Skeletal muscle cell (primary cell): ENCODE data around the gene NTPCR.
"Not testable (repeated sequence)": the region's sequence is repeated elsewhere in the genome, so short reads cannot be mapped to it uniquely, and the experiment has no call there.

Experiments
- DNase-seq: peaks from one replicate; pipeline ENCODE4 v3.0.0-alpha.2; 2010; ENCODE audit warnings: low read depth
- H3K4me3 ChIP-seq: 2 replicates; pipeline ENCODE4 v1.5.1; 2011; ENCODE audit warnings: low read depth, mild to moderate bottlenecking, control low read depth, low read length, moderate library complexity

NTPCR gene

GRCh38 chr1:232925421-232926220, 24.8 kb upstream of the NTPCR start:
- DNase-seq: no peak
- no peak overlapping the region for H3K4me3 ChIP-seq

- not testable (repeated sequence) for H3K4me3 ChIP-seq, DNase-seq
Observed at GRCh38 chr1:232927166-232927565, 23.2 kb upstream of the NTPCR start.

GRCh38 chr1:232927830-232928505, 22.4 kb upstream of the NTPCR start:
- no peak for DNase-seq
- H3K4me3 ChIP-seq: no peak overlapping the region

- no peak overlapping the region for H3K4me3 ChIP-seq
- DNase-seq: no peak
Observed at GRCh38 chr1:232932486-232933425, 17.7 kb upstream of the NTPCR start.

- DNase-seq: no peak
Observed at GRCh38 chr1:232936941-232937340, 13.5 kb upstream of the NTPCR start.

GRCh38 chr1:232937741-232938375, 12.6 kb upstream of the NTPCR start:
- no peak overlapping the region for H3K4me3 ChIP-seq
- no peak for DNase-seq

More at GRCh38 chr1:232936941-232937340, 13.5 kb upstream of the NTPCR start:
- H3K4me3 ChIP-seq: no peak overlapping the region

GRCh38 chr1:232938926-232939325, 11.5 kb upstream of the NTPCR start:
- no peak overlapping the region for H3K4me3 ChIP-seq
- DNase-seq: no peak

- H3K4me3 ChIP-seq: no peak overlapping the region
- DNase-seq: no peak
Observed at GRCh38 chr1:232939748-232940147, 10.7 kb upstream of the NTPCR start.

GRCh38 chr1:232940262-232940661, 10.1 kb upstream of the NTPCR start:
- no peak overlapping the region for H3K4me3 ChIP-seq
- no peak for DNase-seq

- DNase-seq: no peak
- no peak overlapping the region for H3K4me3 ChIP-seq
Observed at GRCh38 chr1:232942413-232943294, 7.8 kb upstream of the NTPCR start.

GRCh38 chr1:232943679-232944252, 6.6 kb upstream of the NTPCR start:
- DNase-seq: no peak
- no peak overlapping the region for H3K4me3 ChIP-seq

GRCh38 chr1:232944347-232944746, 6.1 kb upstream of the NTPCR start:
- H3K4me3 ChIP-seq: no peak overlapping the region
- no peak for DNase-seq

- DNase-seq: no peak
- peak overlapping the region; percentile 78 for H3K4me3 ChIP-seq
Observed at GRCh38 chr1:232949636-232950196, 695 bp upstream of the NTPCR start.

GRCh38 chr1:232951180-232951579, 769 bp downstream of the NTPCR start:
- peak overlapping the region; percentile 78 for H3K4me3 ChIP-seq
- no peak for DNase-seq

GRCh38 chr1:232951605-232952004, 1.2 kb downstream of the NTPCR start:
- DNase-seq: no peak
- peak overlapping the region; percentile 78 for H3K4me3 ChIP-seq

- no peak overlapping the region for H3K4me3 ChIP-seq
- no peak for DNase-seq
Observed at GRCh38 chr1:232952514-232953499, 2.4 kb downstream of the NTPCR start.
